Kidney glomerular epithelial cell (primary cell): ENCODE measurements around the gene PALS1.

Experiments
- DNase-seq: peaks from one replicate; lab custom pipeline; 2025; lab: John Stamatoyannopoulos, UW

Gene PALS1

GRCh38 chr14:67241411-67242167 lies at the start of gene PALS1:
PALS1 (plus strand) TSS chr14:67241435; CDS start chr14:67279171, 37,736 bp downstream.
- peak; percentile 62 for DNase-seq

GRCh38 chr14:67191768-67192290 lies 49.4 kb upstream of the PALS1 start:
- DNase-seq, result no peak

GRCh38 chr14:67192366-67192765 lies 48.9 kb upstream of the PALS1 start:
- no peak for DNase-seq

- no peak for DNase-seq
Observed at GRCh38 chr14:67195279-67195678, 46.0 kb upstream of the PALS1 start.

GRCh38 chr14:67199016-67199415 lies 42.2 kb upstream of the PALS1 start:
- DNase-seq, result no peak

- DNase-seq, result no peak
Observed at GRCh38 chr14:67207810-67208209, 33.4 kb upstream of the PALS1 start.

- DNase-seq, result no peak
Observed at GRCh38 chr14:67218126-67218525, 23.1 kb upstream of the PALS1 start.

- DNase-seq, result peak; percentile 76
Observed at GRCh38 chr14:67221248-67221981, 19.8 kb upstream of the PALS1 start.

GRCh38 chr14:67221982-67222328 lies 19.3 kb upstream of the PALS1 start:
- DNase-seq, result no peak

- no peak for DNase-seq
Observed at GRCh38 chr14:67225523-67225922, 15.7 kb upstream of the PALS1 start.

- DNase-seq, result no peak
Observed at GRCh38 chr14:67228325-67228984, 12.8 kb upstream of the PALS1 start.

GRCh38 chr14:67232066-67232465 lies 9.2 kb upstream of the PALS1 start:
- DNase-seq, result no peak

GRCh38 chr14:67232621-67233020 lies 8.6 kb upstream of the PALS1 start:
- no peak for DNase-seq

GRCh38 chr14:67237591-67237990 lies 3.6 kb upstream of the PALS1 start:
- peak; percentile 20 for DNase-seq

GRCh38 chr14:67239582-67239981 lies 1.7 kb upstream of the PALS1 start:
- no peak for DNase-seq

GRCh38 chr14:67240168-67240932 lies 885 bp upstream of the PALS1 start:
- DNase-seq, result peak; percentile 49

- peak; percentile 90 for DNase-seq
Observed at GRCh38 chr14:67240978-67241410, 241 bp upstream of the PALS1 start.

- no peak for DNase-seq
Observed at GRCh38 chr14:67242168-67242420, 859 bp downstream of the PALS1 start.

- no peak for DNase-seq
Observed at GRCh38 chr14:67245104-67245503, 3.9 kb downstream of the PALS1 start.

GRCh38 chr14:67251573-67252226 lies 10.5 kb downstream of the PALS1 start:
- DNase-seq, result no peak

- no peak for DNase-seq
Observed at GRCh38 chr14:67253076-67253635, 11.9 kb downstream of the PALS1 start.
